ENCODE results near the gene CRIP1. TPM values are rescaled to one million over a fixed set of nuclear protein-coding genes. Genes with fewer than 3 reads are reported as not detected.
A peak's percentile ranks its signal among the peaks of the same experiment; 100 is the strongest.

The CRIP1 gene
- polyA plus RNA-seq, 3 donors, result 688 to 2,084 (median 1,032) TPM

GRCh38 chr14:105526776-105527380, 40.2 kb downstream of the CRIP1 start:
- peak overlapping the region; percentile 24 for H3K4me2 ChIP-seq (replicated peaks; ENCODE audit: extremely low read depth, low read length, poor library complexity, severe bottlenecking)
- Mint-ChIP-seq H3K27me3 (ENCODE audit: low read depth in 3 of 3) (peaks cover 52 to 85% (median 68%) of the 10 kb centered on the region in 3 donors), H3K27ac (no peak overlapping the region), H3K4me1 (peaks cover 23% of the 10 kb centered on the region), H3K9me3 (peaks cover 0 to 14% (median 8%) of the 10 kb centered on the region in 7 donors), H3K36me3 (no peaks in the 10 kb centered on the region), H3K4me3 (peak overlapping the region; percentile 51 to 83)
- no peak for DNase-seq
- peak overlapping the region in 1 of 3 experiments; percentile 14 for H3K4me3 ChIP-seq (replicated peaks in 1 of 3; ENCODE audit: low read depth in 2 of 3, low read length in 3 of 3)
- no peaks in the 10 kb centered on the region for H3K36me3 ChIP-seq (replicated peaks in 1 of 2; ENCODE audit: control insufficient read depth in 1 of 2, insufficient read depth in 2 of 2, low read length in 2 of 2)
- no peaks in the 10 kb centered on the region for H3K79me2 ChIP-seq (ENCODE audit: insufficient read depth, low read length)
- no peak overlapping the region for H3K9ac ChIP-seq (ENCODE audit: insufficient read depth, low read length, poor library complexity, severe bottlenecking)
- intact Hi-C loops (cut with micrococcal nuclease), result loop anchor here (5.0 to 10.0 kb wide), 2 partner anchors 82 to 325 kb away; no protein-coding TSS in a partner anchor
- H3K9me3 ChIP-seq (replicated peaks in 1 of 2; ENCODE audit: control insufficient read depth in 1 of 2, insufficient read depth in 1 of 2, low read length in 2 of 2), result peaks cover 0 to 23% of the 10 kb centered on the region in 2 donors
- H3K27ac ChIP-seq (ENCODE audit: low read depth in 1 of 2, low read length in 2 of 2), result no peak overlapping the region
- H2AFZ ChIP-seq (ENCODE audit: insufficient read depth, low read depth, low read length, poor library complexity, severe bottlenecking), result peak overlapping the region; percentile 35
- WGBS (ENCODE audit: insufficient coverage), result under 1% methylated on average over 37 of the region's 48 CpGs
- no peak for TF ChIP-seq CTCF (IDR thresholded peaks at IDR 0.05)
- H3K4me1 ChIP-seq (ENCODE audit: control insufficient read depth in 1 of 2, insufficient read depth in 2 of 2, low read length in 2 of 2), result peaks cover 30 to 35% of the 10 kb centered on the region in 2 donors
- no peaks in the 10 kb centered on the region for H4K20me1 ChIP-seq (ENCODE audit: insufficient read depth, low read length)
- peaks cover 36 to 57% of the 10 kb centered on the region in 2 donors for H3K27me3 ChIP-seq (ENCODE audit: control insufficient read depth in 2 of 2, insufficient read depth in 2 of 2, low read length in 2 of 2)

GRCh38 chr14:105527381-105527825, 40.7 kb downstream of the CRIP1 start:
- intact Hi-C loops (cut with micrococcal nuclease), result loop anchor here (5.0 to 10.0 kb wide), 2 partner anchors 83 to 325 kb away; no protein-coding TSS in a partner anchor
- H3K9ac ChIP-seq (ENCODE audit: insufficient read depth, low read length, poor library complexity, severe bottlenecking), result no peak overlapping the region
- H3K4me1 Mint-ChIP-seq, result peaks cover 24% of the 10 kb centered on the region
- no peak for TF ChIP-seq CTCF (IDR thresholded peaks at IDR 0.05)
- peak overlapping the region; percentile 35 for H2AFZ ChIP-seq (ENCODE audit: insufficient read depth, low read depth, low read length, poor library complexity, severe bottlenecking)
- H3K36me3 ChIP-seq (replicated peaks in 1 of 2; ENCODE audit: control insufficient read depth in 1 of 2, insufficient read depth in 2 of 2, low read length in 2 of 2), result no peaks in the 10 kb centered on the region
- peak overlapping the region; percentile 87 for H3K4me2 ChIP-seq (replicated peaks; ENCODE audit: extremely low read depth, low read length, poor library complexity, severe bottlenecking)
- H3K4me1 ChIP-seq (ENCODE audit: control insufficient read depth in 1 of 2, insufficient read depth in 2 of 2, low read length in 2 of 2), result peaks cover 30 to 35% of the 10 kb centered on the region in 2 donors
- H3K27ac ChIP-seq (ENCODE audit: low read depth in 1 of 2, low read length in 2 of 2), result no peak overlapping the region
- no peak for DNase-seq
- H3K36me3 Mint-ChIP-seq, result no peaks in the 10 kb centered on the region
- H3K27ac Mint-ChIP-seq, result no peak overlapping the region
- peak overlapping the region; percentile 56 to 83 for H3K4me3 Mint-ChIP-seq
- 44% methylated on average over 13 of the region's 23 CpGs for WGBS (ENCODE audit: insufficient coverage)
- peak overlapping the region in 1 of 3 experiments; percentile 75 for H3K4me3 ChIP-seq (replicated peaks in 1 of 3; ENCODE audit: low read depth in 2 of 3, low read length in 3 of 3)
- peaks cover 0 to 23% of the 10 kb centered on the region in 2 donors for H3K9me3 ChIP-seq (replicated peaks in 1 of 2; ENCODE audit: control insufficient read depth in 1 of 2, insufficient read depth in 1 of 2, low read length in 2 of 2)
- H3K27me3 Mint-ChIP-seq (ENCODE audit: low read depth in 3 of 3), result peaks cover 48 to 86% (median 65%) of the 10 kb centered on the region in 3 donors
- H4K20me1 ChIP-seq (ENCODE audit: insufficient read depth, low read length), result no peaks in the 10 kb centered on the region
- H3K79me2 ChIP-seq (ENCODE audit: insufficient read depth, low read length), result no peaks in the 10 kb centered on the region
- H3K9me3 Mint-ChIP-seq, result peaks cover 0 to 14% (median 8%) of the 10 kb centered on the region in 7 donors
- H3K27me3 ChIP-seq (ENCODE audit: control insufficient read depth in 2 of 2, insufficient read depth in 2 of 2, low read length in 2 of 2), result peaks cover 36 to 57% of the 10 kb centered on the region in 2 donors

Data from CD14-positive monocyte (primary cell).